Activated T-cell treated with anti-CD3 and anti-CD28 coated beads for 1 hour (primary cell): Measurements from ENCODE around the gene ZMYND8.
"Not testable (repeated sequence)": the region's sequence is repeated elsewhere in the genome, so short reads cannot be mapped to it uniquely, and the experiment has no call there.

ENCODE experiments used
- DNase-seq: peaks from one replicate; pipeline ENCODE4 v3.0.0-alpha.2; 2020; ENCODE audit warnings: low read depth

The ZMYND8 gene

DNA sequence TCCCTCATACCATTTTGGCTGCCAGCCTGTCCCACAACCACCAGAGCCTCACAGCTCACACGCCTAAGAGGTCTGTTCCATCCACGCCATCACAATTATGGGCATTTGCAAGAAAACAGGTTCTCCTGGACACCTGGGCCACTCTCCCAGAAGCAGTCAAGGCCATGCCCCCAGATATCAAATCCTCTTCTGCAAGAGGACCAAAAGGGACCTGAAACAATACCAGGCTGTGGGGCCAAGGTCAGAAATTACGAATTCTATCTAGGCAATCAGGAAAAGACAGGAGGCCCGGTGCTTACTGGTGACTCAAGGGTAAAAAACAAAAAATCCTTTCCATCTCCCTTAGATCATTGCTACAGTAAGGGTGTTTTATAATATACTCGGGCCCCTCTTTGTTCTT is 69.8 kb downstream of the ZMYND8 start:
- no peak for DNase-seq

DNA sequence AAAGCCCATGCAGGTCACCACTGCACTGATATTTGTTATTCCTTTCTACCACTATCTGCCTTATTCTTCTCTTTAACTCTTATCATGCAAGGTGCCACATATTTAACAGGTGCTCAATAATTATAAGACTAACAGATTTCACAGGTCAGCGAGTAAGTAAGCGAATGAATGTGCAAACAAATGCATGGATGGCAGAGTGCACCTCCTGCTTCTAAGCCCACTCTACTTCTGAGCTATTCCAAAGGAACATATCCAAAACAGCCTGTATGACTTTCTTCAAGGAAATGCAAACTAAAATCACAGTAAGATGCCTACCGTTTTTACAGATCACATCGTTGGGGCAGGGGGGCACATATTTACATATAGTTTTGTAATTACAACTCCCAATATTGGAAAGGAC is 71.3 kb downstream of the ZMYND8 start:
- DNase-seq, result no peak

DNA sequence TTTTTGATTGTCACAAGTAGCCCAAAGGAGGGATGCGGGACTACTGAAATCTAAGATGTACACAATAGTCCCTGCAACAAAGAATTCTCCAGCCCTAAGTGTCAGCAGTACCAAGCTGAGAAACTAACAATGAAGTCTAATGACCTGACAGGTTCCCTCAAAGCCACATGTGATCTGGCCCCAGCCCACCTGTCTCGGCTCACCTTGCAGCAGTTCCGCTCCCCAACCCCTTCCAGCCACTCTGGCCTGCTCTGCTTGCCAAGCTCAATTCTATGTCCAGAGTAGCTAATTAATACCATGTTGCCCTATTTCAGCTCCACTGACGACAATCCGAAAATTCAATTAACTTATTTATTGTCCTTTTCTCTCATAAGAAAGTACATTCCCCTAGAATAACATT is 72.1 kb downstream of the ZMYND8 start:
- no peak for DNase-seq

DNA sequence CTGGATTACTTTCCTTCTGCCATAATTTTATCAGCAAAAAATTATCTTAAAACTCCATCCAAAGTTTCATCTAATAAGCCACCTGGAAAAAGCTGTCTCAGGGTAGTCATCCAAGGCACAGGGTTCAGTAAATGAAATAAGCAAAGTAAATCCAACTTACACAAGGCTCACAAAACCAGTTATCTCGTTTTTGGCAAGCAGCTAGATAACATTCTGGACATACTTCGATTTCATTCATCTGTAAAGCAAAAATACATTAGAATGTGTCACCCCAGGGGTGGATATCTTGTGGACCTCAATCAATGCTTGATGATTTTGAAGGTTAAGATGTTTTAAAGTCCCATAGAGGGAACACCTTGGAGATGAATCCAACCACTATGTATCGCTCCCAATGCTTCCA is 73.1 kb downstream of the ZMYND8 start:
- no peak for DNase-seq

DNA sequence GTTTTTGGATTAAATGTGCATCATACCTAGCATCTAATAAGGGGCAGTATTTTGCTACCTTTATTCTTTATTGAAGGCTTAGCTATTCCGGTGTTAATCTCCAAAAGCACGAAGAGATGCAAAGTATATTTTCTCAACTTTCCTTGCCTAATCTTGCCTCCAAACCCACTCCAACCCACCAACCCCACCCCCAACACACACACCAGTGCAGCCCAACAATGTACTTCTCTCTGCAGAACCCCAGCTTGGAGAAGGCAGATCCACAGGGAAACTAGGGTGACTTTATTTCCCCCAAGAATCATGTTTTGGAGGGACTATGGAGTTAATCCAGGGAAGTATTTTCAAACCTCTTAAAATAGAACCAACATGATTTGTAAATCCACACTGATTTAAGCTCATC is 73.6 kb downstream of the ZMYND8 start:
- DNase-seq, result no peak

DNA sequence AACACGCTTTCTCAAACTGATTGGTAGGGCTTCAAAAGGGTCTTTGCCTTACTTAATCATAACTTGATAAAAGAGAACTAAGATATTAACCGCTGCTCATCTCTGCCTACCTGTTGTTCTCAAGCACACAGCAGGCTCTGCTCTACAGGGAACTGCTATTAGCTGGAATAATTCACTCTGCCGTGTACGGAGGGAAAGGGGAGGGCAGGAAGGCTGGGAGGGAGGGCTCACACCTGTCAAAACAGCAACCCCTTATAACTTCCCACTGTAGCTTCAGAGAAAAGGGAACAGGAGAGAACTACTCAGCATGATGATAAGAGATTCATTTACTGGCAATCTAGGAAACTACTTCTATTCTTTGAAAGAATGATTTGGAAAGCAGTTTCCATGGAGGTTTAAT is 75.1 kb downstream of the ZMYND8 start:
- DNase-seq, result no peak

DNA sequence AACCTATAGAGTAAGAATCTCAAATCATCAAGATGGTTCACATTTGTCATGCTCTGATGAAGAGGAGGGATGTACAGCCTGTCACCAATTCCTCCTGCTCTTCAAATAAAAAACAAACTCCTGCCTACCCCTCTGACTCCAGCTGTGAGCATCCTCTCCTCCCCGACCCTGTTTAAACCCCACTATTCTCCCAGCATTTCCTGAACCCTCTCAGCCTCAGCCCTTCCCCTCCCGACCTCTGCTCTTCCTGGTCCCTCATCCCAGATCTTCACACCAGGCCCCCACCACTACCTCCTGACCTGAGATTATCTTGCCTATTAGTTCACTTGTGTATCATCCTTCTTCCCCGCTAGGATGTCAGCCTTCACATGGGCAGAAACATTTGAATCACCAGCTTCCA is 75.8 kb downstream of the ZMYND8 start:
- no peak for DNase-seq

DNA sequence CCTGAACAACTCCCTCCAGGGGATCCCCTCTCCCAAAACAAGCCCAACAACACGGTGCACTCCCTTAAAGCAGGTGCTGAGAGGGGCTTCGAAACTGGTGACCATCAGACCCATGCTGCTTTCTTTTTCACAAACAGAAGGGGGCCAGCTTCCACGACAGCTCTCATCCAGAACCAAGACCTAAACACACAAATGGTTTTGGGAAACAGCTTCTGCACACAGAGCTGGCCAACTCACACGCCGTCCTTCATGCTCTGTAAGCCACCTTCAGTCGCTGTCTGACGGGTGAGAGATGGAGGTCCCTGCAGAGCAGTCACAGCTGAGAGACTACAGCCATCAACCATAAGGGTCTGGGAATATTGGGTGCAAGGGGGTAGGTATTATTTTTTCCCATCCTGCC is 76.3 kb downstream of the ZMYND8 start:
- no peak for DNase-seq

DNA sequence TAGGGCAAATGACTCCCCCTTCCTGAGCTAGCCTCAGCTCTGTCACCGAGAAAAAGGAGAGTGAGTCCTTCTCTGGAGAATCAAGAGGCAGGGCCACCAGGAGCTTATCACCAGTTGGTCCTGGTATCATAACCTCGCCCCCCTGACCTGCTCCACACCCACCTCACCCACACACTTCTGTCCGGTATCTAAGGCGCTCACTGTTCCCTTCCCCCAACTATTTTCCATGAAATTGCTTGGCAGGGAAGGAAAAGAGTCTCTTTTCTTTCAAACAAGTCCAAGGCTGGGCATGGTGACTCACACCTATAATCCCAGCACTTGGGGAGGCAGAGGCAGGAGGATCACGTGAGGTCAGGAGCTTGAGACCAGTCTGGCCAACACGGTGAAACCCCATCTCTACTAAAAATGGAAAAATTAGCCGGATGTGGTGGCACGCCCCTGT is 77.6 kb downstream of the ZMYND8 start:
- no peak for DNase-seq

DNA sequence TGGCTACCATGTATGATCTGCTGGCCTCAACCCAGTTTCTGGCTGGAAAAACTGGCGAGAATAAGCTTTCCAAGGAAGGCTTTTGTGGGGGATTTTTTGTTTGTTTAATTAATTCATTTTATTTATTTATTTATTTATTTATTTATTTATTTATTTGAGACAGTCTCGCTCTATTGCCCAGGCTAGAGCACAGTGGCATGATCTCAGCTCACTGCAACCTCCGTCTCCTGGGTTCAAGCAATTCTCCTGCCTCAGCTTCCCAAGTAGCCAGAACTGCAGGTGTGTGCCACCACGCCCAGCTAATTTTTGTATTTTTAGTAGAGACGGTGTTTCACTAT is 79.0 kb downstream of the ZMYND8 start:
- not testable (repeated sequence) for DNase-seq

DNA sequence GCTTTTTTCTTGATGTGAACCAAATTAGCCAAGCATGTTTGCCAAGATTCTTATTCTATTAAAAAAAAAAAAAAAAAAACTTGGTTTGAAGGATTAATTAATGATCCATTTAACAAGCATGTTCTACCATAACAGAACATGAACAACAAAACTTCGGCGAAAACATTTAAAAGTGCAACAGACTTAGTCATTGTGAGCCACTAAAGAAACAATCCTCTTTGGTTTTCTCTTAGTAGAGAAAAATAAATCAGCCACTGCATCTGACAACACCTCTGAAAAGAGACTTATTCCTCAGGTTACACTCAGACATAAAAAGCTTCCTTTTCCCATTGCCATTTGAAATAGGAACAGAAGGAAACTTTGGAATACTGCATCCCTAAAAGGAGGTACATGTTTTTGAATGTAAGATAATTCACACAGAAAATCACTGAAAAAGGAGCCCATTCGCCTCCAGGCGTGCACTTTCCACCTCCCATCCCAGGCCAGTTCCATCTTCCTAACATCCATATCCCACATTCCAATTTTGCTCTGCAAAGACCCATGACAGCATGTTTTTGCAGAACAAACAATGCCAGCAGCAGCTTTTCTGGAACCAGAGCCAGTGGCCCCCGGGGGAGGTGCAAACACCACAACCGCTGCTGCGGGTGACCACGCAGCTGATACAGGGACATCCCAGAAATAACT is 79.5 kb downstream of the ZMYND8 start:
- no peak for DNase-seq

DNA sequence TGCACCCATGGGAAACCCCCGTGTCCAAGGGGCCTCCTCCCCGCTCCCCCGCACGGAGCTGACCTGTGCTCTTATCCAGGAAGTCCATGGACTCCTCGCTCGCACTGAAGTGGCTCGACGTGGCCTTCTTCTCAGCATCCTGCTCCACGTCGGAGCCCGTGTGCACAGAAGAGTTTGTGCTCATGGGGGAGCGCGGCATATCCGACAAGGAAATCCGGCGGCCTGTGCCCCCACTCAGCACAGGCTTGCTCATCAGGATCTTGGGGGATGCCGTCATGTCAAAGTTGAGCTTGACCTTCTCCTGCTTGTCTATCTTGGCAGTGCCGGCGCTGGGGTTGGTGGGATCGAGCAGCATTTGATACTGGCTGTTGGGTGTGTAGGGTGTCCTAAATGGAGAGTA is 80.2 kb downstream of the ZMYND8 start:
- DNase-seq, result no peak

DNA sequence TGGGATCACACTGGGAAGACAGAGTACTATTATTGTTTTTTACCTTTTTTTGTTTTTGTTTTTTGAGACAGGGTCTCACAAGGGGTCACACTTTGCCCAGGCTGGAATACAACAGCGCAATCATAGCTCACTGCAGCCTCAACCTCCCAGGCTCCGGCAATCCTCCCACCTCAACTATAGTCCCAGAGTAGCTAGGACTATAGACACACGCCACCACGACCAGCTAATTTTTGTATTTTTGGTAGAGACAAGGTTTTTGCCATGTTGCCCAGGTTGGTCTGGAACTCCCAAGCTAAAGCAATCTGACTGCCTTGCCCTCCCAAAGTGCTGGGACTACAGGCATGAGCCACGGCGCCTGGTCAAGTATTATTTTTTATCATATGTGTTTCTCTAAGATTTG is 81.0 kb downstream of the ZMYND8 start:
- DNase-seq, result no peak

DNA sequence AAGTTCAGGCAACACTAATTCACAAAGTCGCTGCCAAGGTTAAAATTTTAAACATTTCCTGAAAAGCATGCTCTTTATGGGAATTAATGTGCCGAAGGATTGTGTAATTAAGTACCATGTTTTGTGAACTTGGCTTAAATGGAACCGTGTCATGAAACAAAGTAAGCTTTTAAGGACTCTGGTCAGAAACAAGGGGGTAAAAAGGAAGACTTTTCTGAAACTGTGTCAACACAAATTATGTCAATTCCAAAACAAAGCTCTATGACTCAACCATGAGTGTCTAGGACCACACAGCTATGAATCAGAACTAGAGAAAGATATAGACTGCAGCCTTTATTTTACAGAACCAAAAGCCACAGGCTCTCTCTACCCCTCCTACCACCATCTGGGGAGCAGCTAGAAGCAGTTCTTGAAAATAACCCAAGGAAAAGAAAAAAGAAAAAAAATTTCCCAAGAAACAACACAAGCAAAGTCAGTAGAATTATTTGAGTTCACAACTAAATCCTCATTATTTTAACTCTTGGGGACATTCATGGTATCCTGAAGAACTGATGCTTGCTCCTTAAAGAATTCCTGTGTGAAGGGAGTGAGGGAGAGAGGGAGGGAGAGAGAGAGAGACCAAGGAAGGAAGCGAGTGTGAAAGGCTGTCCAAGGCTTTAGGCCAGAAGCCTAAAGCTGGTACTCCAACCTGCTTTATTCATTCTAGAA is 81.9 kb downstream of the ZMYND8 start:
- no peak for DNase-seq

DNA sequence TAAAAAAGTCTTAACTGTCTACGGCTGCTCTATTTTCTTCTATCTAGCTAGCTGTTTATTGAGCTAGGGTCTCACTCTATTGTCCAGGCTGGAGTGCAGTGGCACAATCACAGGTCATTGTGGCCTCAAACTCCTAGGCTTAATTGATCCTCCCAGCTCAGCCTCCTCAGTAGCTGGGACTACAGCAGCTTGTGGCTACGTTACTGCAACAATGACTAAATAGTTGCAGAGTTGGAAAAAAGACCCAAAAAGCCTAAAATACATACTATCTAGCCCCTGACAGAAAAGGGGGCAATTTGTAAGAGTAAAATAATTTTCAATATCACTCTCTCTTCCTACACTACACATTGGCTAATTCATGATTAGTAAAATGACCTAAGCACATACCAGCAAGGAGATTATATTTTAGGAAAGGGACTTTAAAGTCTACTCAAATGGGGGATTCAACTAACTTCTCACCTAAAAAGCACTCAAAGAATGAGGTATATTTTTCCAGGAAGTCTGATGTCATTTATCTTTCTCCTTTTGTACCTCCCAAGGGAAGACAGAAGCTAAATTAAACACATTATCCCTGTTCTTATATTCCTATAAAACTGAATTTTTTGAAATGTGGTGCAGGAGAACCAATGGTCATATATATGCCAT is 82.8 kb downstream of the ZMYND8 start:
- DNase-seq, result no peak

DNA sequence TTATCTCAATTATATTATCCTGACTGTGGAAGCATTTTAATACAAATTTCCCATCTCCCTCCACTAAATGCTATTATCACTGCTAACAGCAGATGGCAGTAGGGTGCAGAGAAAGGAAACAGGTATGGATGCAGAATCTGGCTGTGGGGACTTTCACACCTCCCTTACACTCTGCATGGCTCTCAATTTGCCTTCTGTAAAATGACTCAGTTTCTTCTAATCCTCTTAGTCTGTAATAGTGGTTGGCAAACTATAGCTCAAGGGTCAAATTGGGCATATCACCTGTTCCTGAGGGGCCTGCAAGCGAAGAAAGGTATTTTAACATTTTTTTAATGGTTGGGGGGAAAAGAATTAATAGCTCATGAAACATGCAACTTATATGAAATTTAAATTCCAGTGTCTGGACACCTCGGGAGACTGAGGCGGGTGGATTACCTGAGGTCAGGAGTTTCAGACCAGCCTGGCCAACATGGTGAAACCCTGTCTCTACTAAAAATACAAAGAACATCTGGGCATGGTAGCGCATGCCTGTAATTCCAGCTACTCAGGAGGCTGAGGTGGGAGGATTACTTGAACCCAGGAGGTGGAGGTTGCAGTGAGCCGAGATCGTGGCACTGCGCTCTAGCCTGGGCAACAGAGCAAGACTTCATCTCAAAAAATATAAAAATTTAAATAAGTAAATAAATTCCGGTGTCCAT is 83.5 kb downstream of the ZMYND8 start:
- peak; percentile 7 for DNase-seq

DNA sequence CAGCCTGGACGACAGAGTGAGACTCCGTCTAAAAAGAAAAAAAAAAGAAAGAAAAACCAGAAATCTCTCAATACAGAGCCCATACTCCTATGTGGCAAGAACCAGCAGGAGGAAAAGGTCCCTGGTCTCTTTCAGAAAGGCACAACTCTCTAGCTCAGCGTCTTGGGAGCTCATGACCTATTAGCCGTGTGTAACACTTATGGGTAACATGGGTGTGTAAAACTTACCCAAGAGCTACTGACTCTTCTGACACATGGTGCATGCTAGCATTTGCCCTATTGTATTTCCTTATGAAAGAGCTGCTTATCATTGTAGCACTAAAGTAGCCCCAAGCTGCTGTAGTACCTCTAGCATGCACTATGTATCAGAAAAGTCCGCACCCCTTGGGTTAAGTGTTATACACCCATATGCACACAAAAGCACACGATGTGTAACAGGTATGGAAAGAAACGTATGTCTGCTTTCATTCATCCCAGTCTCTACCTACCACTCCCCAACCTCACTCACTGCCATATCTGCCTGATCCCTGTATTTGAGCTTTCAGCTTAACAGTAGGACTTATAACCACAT is 85.4 kb downstream of the ZMYND8 start:
- DNase-seq, result no peak

DNA sequence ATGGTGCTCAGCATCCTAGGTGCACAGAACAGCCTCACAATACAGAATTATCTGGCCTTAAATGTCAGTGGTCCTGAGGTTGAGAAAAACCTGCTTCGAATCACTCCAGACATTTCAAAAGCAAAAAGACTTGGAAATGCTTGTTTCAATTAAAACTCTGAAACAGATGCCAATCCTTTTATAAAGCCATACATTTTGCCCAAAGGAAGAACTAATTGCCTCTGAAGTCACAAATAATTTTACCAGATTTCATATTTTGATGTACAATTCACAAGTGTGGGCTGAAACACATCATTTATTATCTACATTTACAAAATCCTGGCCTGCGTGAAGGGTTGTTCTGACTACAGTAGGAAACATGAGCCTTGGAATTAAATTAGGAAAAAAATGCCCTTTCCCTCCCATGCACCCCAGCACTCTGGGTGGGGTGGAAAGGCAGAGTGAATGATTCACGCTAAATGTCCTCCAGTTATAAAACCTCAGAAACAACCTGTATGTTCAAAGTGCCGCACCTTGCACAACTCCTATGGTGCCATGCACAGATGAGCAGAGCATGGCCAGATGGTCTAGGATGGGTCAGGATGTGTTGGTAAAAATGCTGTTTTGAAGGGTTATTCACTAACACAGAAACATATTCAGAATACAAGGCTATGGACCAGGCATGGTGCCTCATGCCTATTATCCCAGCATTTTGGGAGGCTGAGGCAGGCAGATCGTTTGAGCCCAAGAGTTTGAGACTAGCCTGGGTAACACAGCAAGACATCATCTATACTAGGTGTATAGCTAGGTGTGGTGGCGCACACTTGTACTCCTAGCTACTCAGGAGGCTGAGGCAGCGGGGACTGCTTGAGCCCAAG is 87.0 kb downstream of the ZMYND8 start:
- no peak for DNase-seq

DNA sequence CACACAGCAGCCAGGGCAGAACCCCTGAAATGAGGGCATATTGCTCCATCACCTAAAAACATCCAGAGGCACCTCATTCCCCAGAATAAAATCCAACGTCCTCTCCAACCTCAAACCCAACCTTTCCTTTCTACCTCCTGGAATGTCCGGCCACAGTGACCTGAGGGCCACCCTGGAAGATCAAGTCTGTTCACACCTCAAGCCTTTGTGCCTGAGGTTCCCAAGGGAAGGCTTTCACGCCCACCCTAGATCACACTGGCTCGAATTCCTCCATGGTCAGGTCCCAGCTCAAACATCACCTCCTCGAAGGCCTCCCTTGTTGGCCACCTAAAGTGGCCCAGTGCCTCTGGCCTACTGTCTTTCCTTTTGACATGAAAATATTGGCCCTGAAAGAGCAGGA is 88.9 kb downstream of the ZMYND8 start:
- no peak for DNase-seq

DNA sequence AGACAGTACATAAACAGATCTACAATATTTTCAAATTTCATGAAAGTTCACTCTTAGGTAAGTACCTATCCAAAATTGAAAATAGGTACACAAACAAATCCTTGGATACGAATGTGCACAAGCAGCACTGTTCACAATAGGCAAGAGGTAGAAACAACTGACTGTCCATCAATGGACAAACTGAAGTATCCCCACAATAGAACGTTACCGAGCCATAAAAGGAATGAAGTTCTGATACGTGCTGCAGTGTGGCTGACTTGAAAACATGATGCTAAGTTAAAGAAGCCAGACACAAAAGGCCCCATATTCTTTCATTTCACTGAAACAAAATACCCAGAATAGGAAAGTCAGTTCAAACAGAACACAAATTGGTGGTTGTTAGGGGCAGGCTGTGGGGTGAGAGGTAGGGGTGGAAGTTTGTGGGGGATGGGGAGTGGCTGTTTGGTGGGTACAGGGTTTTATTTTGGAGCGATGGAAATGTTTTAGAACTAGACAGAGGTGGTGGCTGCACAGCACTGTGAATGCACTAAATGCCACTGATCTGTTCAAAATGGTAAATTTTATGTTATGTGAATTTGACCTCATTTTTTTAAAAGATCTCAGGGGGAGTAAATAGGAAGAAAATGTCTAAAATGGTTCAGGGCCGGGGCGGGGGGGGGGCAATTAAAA is 89.5 kb downstream of the ZMYND8 start:
- DNase-seq, result no peak

DNA sequence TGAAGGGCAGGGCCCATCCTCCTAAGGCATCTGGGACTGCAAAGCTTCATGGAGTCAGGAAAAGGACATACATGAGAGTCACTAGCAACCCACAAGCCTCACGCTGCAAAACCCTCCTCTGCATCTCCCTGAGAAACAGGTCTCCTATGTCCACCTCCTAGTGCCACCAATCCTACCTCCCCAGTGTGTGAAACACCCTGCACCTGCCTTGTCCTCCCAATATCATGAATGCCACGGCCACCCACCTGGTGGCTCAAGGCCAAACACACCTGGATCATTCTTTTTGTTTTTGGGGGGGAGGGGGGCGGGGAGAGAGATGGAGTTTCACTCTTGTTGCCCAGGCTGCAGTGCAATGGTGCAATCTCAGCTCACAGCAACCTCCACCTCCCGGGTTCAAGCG is 90.5 kb downstream of the ZMYND8 start:
- DNase-seq, result no peak
